ENCODE results near the gene ZNF385D.

DNA sequence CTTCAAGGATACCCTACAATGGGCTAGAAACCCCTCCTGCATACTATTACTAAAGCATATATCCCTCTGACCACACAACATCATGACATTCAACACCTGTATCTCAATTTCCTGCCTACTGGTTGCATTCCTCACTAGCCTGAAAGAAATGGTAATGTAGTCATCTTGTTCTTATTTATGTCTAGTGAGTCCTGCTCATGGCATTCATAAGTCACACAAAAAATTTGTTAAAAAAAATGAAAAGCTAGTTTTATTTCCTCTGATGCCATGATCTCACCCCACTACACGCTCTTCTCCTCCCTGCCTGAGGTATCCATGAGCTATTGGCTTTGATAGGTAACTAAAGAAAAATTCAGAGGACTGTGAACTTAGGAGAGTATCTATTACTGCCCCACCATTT lies 284.5 kb downstream of the ZNF385D start:
- TF ChIP-seq, protein P1, sequence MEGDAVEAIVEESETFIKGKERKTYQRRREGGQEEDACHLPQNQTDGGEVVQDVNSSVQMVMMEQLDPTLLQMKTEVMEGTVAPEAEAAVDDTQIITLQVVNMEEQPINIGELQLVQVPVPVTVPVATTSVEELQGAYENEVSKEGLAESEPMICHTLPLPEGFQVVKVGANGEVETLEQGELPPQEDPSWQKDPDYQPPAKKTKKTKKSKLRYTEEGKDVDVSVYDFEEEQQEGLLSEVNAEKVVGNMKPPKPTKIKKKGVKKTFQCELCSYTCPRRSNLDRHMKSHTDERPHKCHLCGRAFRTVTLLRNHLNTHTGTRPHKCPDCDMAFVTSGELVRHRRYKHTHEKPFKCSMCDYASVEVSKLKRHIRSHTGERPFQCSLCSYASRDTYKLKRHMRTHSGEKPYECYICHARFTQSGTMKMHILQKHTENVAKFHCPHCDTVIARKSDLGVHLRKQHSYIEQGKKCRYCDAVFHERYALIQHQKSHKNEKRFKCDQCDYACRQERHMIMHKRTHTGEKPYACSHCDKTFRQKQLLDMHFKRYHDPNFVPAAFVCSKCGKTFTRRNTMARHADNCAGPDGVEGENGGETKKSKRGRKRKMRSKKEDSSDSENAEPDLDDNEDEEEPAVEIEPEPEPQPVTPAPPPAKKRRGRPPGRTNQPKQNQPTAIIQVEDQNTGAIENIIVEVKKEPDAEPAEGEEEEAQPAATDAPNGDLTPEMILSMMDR (IDR thresholded peaks at IDR 0.05; ENCODE audit: borderline replicate concordance, extremely low read depth, low read length, poor library complexity, severe bottlenecking) = no peak
- TF ChIP-seq EZH2 (IDR thresholded peaks at IDR 0.05; ENCODE audit: borderline replicate concordance, low read depth, low read length, severe bottlenecking) = no peak
